Upper lobe of left lung (tissue), 4 donors: Measurements from ENCODE around the gene PLA2G4A.

ENCODE experiments used
- POLR2AphosphoS5 ChIP-seq, 2 donors: sonication (generic); formaldehyde crosslinking; IDR thresholded peaks; one replicate each; pipeline ENCODE4 v1.5.1; 2017; ENCODE audit warnings: antibody characterized with exemption in 2 of 2
- TF ChIP-seq, protein P1 (sequence below), 6 experiments: fragments of 450-650 bp in 4 of 6; fragments of 200-600 bp in 2 of 6; sonication (generic) in 2 of 6; IDR thresholded peaks; one replicate each; pipeline ENCODE4 v1.5.1; 2016 to 2019; ENCODE audit warnings: antibody characterized with exemption in 6 of 6

DNA sequence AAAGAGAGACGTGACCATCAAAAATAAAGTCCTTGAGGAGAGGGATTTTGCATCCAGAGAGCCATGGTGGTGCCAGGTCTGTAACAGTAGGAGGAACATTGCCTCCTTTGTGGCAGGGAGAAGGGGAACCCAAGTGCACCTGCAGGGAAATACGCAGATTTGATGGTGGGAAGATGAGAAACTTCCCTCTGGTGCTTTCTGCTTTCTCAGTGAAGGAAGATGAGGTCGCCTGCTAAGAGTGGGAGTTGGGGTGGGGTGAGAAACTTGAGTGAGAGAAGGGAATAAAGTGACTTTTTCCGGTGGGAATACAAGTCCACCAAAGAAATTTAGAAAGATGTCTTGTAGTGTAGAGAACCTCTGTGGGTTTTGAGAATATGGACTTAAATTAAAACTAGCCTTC lies 9.1 kb downstream of the PLA2G4A start:
- TF ChIP-seq, protein P1, sequence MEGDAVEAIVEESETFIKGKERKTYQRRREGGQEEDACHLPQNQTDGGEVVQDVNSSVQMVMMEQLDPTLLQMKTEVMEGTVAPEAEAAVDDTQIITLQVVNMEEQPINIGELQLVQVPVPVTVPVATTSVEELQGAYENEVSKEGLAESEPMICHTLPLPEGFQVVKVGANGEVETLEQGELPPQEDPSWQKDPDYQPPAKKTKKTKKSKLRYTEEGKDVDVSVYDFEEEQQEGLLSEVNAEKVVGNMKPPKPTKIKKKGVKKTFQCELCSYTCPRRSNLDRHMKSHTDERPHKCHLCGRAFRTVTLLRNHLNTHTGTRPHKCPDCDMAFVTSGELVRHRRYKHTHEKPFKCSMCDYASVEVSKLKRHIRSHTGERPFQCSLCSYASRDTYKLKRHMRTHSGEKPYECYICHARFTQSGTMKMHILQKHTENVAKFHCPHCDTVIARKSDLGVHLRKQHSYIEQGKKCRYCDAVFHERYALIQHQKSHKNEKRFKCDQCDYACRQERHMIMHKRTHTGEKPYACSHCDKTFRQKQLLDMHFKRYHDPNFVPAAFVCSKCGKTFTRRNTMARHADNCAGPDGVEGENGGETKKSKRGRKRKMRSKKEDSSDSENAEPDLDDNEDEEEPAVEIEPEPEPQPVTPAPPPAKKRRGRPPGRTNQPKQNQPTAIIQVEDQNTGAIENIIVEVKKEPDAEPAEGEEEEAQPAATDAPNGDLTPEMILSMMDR (IDR thresholded peaks at IDR 0.05), result no peak
- TF ChIP-seq POLR2AphosphoS5 (IDR thresholded peaks at IDR 0.05), result no peak
